ENCODE results near the gene RWDD1.
A peak's percentile ranks its signal among the peaks of the same experiment; 100 is the strongest.

RWDD1 gene

DNA sequence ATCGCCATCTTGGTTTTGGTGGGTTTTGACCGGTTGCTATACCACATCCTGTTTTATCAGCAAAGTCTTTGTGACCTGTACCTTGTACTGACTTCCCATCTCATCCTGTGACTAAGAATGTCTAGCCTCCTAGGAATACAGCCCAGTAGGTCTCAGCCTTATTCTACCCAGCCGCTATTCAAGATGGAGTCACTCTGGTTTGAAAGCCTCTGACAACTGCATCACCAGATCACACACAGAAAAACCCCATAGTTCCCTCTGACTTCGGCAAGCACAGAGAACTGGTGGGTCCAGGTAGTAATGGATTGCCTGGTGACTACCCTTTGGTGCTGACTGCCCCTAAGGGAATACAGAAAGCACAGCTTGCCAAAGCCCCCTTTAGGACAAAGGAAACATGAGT, 34.6 kb downstream of the RWDD1 start:
- Histone ChIP-seq H3K4me3 (ENCODE audit: low read depth, low read length) (no peak overlapping the region), H3K4me1 (no peaks in the 10 kb centered on the region), H3K36me3 (no peaks in the 10 kb centered on the region; the same call in 1 of the 2 replicates), H3K9me3 (no peaks in the 10 kb centered on the region), H3K27me3 (no peaks in the 10 kb centered on the region)
- TF ChIP-seq, protein P1, sequence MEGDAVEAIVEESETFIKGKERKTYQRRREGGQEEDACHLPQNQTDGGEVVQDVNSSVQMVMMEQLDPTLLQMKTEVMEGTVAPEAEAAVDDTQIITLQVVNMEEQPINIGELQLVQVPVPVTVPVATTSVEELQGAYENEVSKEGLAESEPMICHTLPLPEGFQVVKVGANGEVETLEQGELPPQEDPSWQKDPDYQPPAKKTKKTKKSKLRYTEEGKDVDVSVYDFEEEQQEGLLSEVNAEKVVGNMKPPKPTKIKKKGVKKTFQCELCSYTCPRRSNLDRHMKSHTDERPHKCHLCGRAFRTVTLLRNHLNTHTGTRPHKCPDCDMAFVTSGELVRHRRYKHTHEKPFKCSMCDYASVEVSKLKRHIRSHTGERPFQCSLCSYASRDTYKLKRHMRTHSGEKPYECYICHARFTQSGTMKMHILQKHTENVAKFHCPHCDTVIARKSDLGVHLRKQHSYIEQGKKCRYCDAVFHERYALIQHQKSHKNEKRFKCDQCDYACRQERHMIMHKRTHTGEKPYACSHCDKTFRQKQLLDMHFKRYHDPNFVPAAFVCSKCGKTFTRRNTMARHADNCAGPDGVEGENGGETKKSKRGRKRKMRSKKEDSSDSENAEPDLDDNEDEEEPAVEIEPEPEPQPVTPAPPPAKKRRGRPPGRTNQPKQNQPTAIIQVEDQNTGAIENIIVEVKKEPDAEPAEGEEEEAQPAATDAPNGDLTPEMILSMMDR (IDR thresholded peaks at IDR 0.05; ENCODE audit: low read depth, low read length): no peak
- DNase-seq: no peak

DNA sequence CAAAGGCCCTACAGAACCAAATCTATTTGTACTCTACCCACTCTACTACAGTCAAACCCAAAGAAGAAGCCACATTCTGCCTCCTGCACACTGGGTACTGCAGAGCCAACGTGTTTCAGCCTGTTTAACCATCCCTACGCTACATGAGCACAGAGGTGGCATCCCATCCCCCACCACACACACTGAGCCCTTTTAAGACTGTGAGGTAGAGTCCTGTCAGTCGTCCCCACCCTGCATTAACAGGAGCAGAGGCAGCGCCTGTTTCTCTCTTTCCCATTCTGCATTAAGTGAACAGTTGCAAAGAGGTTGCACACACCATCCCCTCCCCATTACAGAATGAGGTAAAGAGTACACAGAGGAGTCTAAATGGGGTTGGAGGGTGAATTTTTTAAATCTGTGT, 39.8 kb downstream of the RWDD1 start:
- TF ChIP-seq, protein P1 (IDR thresholded peaks at IDR 0.05; ENCODE audit: low read depth, low read length): no peak
- no peaks in the 10 kb centered on the region for H3K4me1 ChIP-seq
- no peak for DNase-seq
- no peaks in the 10 kb centered on the region for H3K27me3 ChIP-seq
- no peaks in the 10 kb centered on the region for H3K36me3 ChIP-seq
- no peak overlapping the region for H3K4me3 ChIP-seq (ENCODE audit: low read depth, low read length)
- no peaks in the 10 kb centered on the region for H3K9me3 ChIP-seq

DNA sequence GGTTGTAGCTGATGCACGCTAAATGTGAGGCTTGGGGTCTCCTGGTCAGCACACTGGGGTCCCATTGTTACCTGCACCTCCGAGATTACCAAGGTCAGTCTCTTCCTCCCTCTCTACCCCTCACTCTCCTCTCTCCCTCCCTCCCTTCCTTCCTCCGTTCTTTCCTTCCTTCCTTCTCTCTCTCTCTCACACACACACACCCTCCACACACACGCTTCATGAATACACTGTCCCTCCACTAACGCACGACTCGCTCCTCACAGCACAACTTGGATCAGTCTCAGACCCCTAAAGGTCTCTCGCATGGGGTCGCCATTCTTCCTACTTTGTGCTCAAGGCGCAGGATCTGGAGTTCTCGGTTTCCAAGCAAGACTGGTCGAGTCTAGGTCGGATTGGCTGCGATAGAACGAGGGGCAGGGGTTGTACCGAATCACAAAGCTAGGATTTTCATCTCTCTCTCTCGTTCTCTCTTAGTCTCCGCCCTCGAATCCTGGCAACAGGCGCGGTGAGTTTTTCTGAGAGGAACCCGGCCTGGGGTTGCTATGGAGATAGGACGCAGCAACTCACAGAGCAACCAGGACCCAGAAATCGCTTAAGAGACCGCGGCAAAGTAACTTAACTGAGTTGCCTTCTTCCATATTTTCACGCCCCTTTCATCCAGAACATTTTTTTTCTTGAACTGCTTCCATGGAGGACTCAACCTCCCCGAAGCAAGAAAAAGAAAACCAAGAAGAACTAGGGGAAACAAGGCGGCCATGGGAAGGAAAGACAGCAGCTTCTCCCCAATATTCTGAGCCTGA, 44.8 kb downstream of the RWDD1 start, which contains the start of gene RSPH4A:
Gene RSPH4A (plus strand): TSS at position 543 of the 800 bp plus-strand sequence. CDS start 145 bp downstream, at position 688.
- peaks cover 3% of the 10 kb centered on the region for H3K27me3 ChIP-seq
- H3K4me1 ChIP-seq: no peaks in the 10 kb centered on the region
- H3K4me3 ChIP-seq (ENCODE audit: low read depth, low read length): peak within 1 kb of the TSS; percentile 52
- TF ChIP-seq, protein P1 (IDR thresholded peaks at IDR 0.05; ENCODE audit: low read depth, low read length): peak; percentile 42
- no peaks in the 10 kb centered on the region for H3K9me3 ChIP-seq
- no peaks in the 10 kb centered on the region for H3K36me3 ChIP-seq
- DNase-seq: peak; percentile 91

DNA sequence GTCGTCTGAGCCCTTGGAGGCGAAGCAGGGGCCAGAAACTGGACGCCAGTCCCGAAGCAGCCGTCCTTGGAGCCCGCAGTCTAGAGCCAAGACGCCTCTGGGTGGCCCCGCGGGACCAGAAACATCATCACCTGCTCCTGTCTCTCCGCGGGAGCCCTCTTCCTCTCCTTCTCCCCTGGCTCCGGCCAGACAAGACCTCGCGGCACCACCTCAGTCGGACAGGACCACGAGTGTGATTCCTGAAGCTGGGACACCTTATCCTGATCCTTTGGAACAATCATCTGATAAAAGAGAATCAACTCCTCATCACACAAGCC, 45.4 kb downstream of the RWDD1 start:
- DNase-seq: peak; percentile 11
- Histone ChIP-seq H3K27me3 (peaks cover 3% of the 10 kb centered on the region), H3K4me1 (no peaks in the 10 kb centered on the region), H3K9me3 (no peaks in the 10 kb centered on the region), H3K36me3 (no peaks in the 10 kb centered on the region), H3K4me3 (ENCODE audit: low read depth, low read length) (peak overlapping the region; percentile 52)
- TF ChIP-seq, protein P1 (IDR thresholded peaks at IDR 0.05; ENCODE audit: low read depth, low read length): no peak

DNA sequence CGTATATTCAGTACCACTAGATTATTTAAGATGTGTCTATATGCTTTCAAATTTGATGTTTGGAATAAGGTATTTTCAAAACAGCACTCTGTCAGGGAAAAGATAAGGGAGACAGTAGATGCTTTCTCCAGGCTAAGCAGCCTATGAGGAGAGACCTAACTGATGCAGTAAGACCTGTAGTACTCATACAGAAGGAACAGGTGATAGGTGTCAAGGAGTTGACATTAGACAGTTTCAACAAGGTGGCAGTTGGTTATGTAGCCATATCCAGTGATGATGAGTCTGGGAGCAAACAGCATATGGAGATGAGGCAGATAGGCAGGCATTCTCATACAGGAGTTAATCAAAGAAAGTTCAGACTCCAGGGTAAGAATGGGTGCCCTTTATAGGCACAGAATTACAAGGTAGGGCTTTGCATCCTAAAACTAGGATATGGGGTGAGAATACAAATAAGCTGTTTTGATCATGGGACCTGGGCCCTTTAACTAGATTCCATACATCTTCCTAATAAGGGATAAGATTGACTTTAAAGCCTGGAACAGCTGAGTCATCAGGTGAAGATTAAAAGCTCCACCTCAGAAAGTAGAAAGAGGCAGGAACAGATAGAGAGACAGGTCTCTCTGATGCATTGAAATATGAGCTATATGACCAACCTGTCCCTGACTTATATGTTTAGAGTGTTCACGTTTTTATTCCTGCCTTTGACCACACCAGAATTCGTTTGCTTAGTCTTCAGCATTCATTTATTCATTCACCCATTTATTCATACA, 52.9 kb downstream of the RWDD1 start:
- H3K4me3 ChIP-seq (ENCODE audit: low read depth, low read length): no peak overlapping the region
- DNase-seq: no peak
- H3K9me3 ChIP-seq: no peaks in the 10 kb centered on the region
- H3K4me1 ChIP-seq: no peaks in the 10 kb centered on the region
- no peaks in the 10 kb centered on the region for H3K27me3 ChIP-seq
- H3K36me3 ChIP-seq: no peaks in the 10 kb centered on the region
- TF ChIP-seq, protein P1 (IDR thresholded peaks at IDR 0.05; ENCODE audit: low read depth, low read length): no peak

DNA sequence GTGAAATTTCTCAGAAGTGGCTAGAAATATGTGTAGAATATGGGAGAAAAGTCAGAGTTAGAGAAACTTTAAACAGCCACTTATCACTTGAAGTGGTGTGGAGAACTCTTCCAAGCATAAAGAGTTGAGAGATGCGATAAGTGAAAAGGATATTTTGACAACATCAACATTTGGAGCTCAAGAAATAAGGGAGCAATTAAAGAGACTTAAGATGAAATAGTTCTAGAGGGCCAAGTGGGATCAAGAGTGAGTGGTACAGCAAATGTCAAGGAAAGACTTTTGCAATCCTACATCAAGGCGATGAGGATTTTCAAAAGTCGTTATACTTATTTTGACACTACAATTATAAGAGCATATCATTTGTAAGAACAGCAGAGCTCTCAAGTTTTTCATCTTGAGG, 54.6 kb downstream of the RWDD1 start:
- H3K4me1 ChIP-seq: no peaks in the 10 kb centered on the region
- no peaks in the 10 kb centered on the region for H3K9me3 ChIP-seq
- no peak overlapping the region for H3K4me3 ChIP-seq (ENCODE audit: low read depth, low read length)
- TF ChIP-seq, protein P1 (IDR thresholded peaks at IDR 0.05; ENCODE audit: low read depth, low read length): no peak
- no peaks in the 10 kb centered on the region for H3K36me3 ChIP-seq
- DNase-seq: no peak
- no peaks in the 10 kb centered on the region for H3K27me3 ChIP-seq
